SK-N-SH (cell line): Measurements from ENCODE around the gene GPC5.

Source experiments
- CHD2 ChIP-seq: fragments of 150-350 bp; IDR thresholded peaks from 2 replicates; pipeline ENCODE4 v1.6.1; 2018; ENCODE audit warnings: low read length; ENCODE audit not compliant: partially characterized antibody
- EP300 ChIP-seq, 2 experiments: IDR thresholded peaks; 2 replicates each; pipeline versions ENCODE4 v1.4.0 to v1.6.1; 2012; ENCODE audit warnings: borderline replicate concordance in 1 of 2, low read depth in 1 of 2, low read length in 1 of 2
- FOSL2 ChIP-seq: IDR thresholded peaks from 2 replicates; pipeline ENCODE4 v1.4.0; 2012; ENCODE audit warnings: low read depth, mild to moderate bottlenecking, moderate library complexity, borderline replicate concordance
- FOXJ3 ChIP-seq: sonication (generic); formaldehyde crosslinking; IDR thresholded peaks from 2 replicates; pipeline ENCODE4 v1.5.1; 2020; ENCODE audit warnings: mild to moderate bottlenecking, missing genetic modification reagents
- JUND ChIP-seq: IDR thresholded peaks from 2 replicates; pipeline ENCODE4 v1.4.0; 2012
- POLR2AphosphoS5 ChIP-seq: IDR thresholded peaks from 2 replicates; pipeline ENCODE4 v1.6.1; 2012; ENCODE audit warnings: low read depth, low read length
- RAD21 ChIP-seq: IDR thresholded peaks from 2 replicates; pipeline ENCODE4 v1.6.1; 2012; ENCODE audit warnings: mild to moderate bottlenecking, low read length
- RXRA ChIP-seq: IDR thresholded peaks from 2 replicates; pipeline ENCODE4 v1.4.0; 2012; ENCODE audit warnings: low read depth, mild to moderate bottlenecking, borderline replicate concordance
- SMC3 ChIP-seq: IDR thresholded peaks from 2 replicates; pipeline ENCODE4 v1.6.1; 2012; ENCODE audit warnings: low read depth, low read length, improper control_type of control experiment
- TCF12 ChIP-seq: IDR thresholded peaks from 2 replicates; pipeline ENCODE4 v1.4.0; 2012
- YY1 ChIP-seq: IDR thresholded peaks from 2 replicates; pipeline ENCODE4 v1.4.0; 2012; ENCODE audit warnings: low read depth, mild to moderate bottlenecking
- TF ChIP-seq, protein P1 (sequence below): fragments of 200-600 bp; sonication (generic); IDR thresholded peaks from 2 replicates; pipeline ENCODE4 v1.6.1; 2017; ENCODE audit warnings: antibody characterized with exemption, mild to moderate bottlenecking, moderate library complexity
- TF ChIP-seq, protein P2 (sequence below): fragments of 150-350 bp; IDR thresholded peaks from 2 replicates; pipeline ENCODE4 v1.6.1; 2016; ENCODE audit warnings: mild to moderate bottlenecking, low read depth, low read length
- TF ChIP-seq, protein P3 (sequence below): IDR thresholded peaks from 2 replicates; pipeline ENCODE4 v1.6.1; 2012; ENCODE audit warnings: mild to moderate bottlenecking, low read depth, low read length, moderate library complexity

DNA sequence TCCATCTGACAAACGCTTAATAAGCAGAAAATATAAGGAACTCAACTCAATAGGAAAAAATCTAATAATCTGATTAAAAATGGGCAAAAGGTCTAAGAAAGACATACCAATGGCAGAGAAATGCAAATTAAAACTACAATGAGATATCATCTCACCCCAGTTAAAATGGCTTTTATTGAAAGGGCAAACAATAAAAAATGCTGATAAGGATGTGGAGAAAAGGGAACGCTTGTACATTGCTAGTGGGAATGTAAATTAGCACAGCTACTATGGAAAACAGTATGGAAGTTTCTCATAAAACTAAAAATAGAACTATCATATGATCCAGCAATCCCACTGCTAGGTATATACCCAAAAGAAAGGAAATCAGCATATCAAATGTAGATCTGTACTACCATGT, 1319.4 kb downstream of the GPC5 start:
- TF ChIP-seq, protein P1, sequence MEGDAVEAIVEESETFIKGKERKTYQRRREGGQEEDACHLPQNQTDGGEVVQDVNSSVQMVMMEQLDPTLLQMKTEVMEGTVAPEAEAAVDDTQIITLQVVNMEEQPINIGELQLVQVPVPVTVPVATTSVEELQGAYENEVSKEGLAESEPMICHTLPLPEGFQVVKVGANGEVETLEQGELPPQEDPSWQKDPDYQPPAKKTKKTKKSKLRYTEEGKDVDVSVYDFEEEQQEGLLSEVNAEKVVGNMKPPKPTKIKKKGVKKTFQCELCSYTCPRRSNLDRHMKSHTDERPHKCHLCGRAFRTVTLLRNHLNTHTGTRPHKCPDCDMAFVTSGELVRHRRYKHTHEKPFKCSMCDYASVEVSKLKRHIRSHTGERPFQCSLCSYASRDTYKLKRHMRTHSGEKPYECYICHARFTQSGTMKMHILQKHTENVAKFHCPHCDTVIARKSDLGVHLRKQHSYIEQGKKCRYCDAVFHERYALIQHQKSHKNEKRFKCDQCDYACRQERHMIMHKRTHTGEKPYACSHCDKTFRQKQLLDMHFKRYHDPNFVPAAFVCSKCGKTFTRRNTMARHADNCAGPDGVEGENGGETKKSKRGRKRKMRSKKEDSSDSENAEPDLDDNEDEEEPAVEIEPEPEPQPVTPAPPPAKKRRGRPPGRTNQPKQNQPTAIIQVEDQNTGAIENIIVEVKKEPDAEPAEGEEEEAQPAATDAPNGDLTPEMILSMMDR: no peak
- no peak for TF ChIP-seq YY1
- no peak for TF ChIP-seq RAD21
- no peak for TF ChIP-seq SMC3
- TF ChIP-seq, protein P2, sequence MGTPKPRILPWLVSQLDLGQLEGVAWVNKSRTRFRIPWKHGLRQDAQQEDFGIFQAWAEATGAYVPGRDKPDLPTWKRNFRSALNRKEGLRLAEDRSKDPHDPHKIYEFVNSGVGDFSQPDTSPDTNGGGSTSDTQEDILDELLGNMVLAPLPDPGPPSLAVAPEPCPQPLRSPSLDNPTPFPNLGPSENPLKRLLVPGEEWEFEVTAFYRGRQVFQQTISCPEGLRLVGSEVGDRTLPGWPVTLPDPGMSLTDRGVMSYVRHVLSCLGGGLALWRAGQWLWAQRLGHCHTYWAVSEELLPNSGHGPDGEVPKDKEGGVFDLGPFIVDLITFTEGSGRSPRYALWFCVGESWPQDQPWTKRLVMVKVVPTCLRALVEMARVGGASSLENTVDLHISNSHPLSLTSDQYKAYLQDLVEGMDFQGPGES: no peak
- TF ChIP-seq, protein P3, sequence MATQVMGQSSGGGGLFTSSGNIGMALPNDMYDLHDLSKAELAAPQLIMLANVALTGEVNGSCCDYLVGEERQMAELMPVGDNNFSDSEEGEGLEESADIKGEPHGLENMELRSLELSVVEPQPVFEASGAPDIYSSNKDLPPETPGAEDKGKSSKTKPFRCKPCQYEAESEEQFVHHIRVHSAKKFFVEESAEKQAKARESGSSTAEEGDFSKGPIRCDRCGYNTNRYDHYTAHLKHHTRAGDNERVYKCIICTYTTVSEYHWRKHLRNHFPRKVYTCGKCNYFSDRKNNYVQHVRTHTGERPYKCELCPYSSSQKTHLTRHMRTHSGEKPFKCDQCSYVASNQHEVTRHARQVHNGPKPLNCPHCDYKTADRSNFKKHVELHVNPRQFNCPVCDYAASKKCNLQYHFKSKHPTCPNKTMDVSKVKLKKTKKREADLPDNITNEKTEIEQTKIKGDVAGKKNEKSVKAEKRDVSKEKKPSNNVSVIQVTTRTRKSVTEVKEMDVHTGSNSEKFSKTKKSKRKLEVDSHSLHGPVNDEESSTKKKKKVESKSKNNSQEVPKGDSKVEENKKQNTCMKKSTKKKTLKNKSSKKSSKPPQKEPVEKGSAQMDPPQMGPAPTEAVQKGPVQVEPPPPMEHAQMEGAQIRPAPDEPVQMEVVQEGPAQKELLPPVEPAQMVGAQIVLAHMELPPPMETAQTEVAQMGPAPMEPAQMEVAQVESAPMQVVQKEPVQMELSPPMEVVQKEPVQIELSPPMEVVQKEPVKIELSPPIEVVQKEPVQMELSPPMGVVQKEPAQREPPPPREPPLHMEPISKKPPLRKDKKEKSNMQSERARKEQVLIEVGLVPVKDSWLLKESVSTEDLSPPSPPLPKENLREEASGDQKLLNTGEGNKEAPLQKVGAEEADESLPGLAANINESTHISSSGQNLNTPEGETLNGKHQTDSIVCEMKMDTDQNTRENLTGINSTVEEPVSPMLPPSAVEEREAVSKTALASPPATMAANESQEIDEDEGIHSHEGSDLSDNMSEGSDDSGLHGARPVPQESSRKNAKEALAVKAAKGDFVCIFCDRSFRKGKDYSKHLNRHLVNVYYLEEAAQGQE: no peak
- no peak for TF ChIP-seq RXRA
- TF ChIP-seq JUND: no peak
- no peak for TF ChIP-seq CHD2
- no peak for TF ChIP-seq POLR2AphosphoS5
- no peak for TF ChIP-seq FOXJ3 (CRISPR knock-in tag)
- no peak for TF ChIP-seq EP300 (IDR thresholded peaks at IDR 0.05; ENCODE audit: borderline replicate concordance in 1 of 2, low read depth in 1 of 2, low read length in 1 of 2)
- no peak for TF ChIP-seq TCF12
- TF ChIP-seq FOSL2: no peak
